K562 (cell line): ENCODE data around the gene RGMA. TPM values are rescaled to one million over a fixed set of nuclear protein-coding genes. Genes with fewer than 3 reads are reported as not detected.

Source experiments
- ATAC-seq: fragments of 200-7000 bp; cut with Tn5 transposase; 3 replicates; pipeline ENCODE4 v1.9.1; 2020; ENCODE audit warnings: moderate library complexity
- BruUV-seq: library from RNA; stranded (reverse); fragments of 400-500 nt; replicated peaks from 2 replicates; lab custom pipeline; 2021; lab: Mats Ljungman, UMichigan
- CTCF ChIA-PET: fragments of 300-600 bp; formaldehyde crosslinking; extraction: SDS; loops from one replicate; lab custom pipeline; 2021; ENCODE audit warnings: low intra/inter-chr PET ratio; lab: Yijun Ruan, JAX
- POLR2A ChIA-PET: fragments of 300-600, 350-650 bp; sonication (Branson Sonifier 250); formaldehyde crosslinking; extraction: SDS; loops from one replicate; lab custom pipeline; 2021; ENCODE audit warnings: antibody characterized with exemption, inconsistent platforms; lab: Yijun Ruan, JAX
- DNase-seq, 4 experiments: peaks; one replicate each; pipeline versions ENCODE4 v3.0.0 to v3.0.0-alpha.2; 2011 to 2018; ENCODE audit warnings: low spot score in 3 of 4, mixed read lengths in 3 of 4; ENCODE audit errors: extremely low read depth in 1 of 4
- FAIRE-seq: peaks from 2 replicates; lab custom pipeline; 2011; peaks lifted over from hg19 to GRCh38; lab: Jason Lieb, UNC
- H2AFZ ChIP-seq: 2 replicates; pipeline ENCODE4 v1.6.0; 2011; ENCODE audit warnings: low read depth, low read length, control low read depth, inconsistent platforms
- H3K27ac ChIP-seq: fragments of 200-600 bp; 3 replicates; pipeline ENCODE4 v1.8.0; 2011; ENCODE audit warnings: low read depth, mild to moderate bottlenecking, control low read depth, inconsistent platforms, low read length, moderate library complexity, mixed read lengths; ENCODE audit errors: extremely low read depth
- H3K27me3 ChIP-seq, 2 experiments: fragments of 300-600 bp in 1 of 2; 2 replicates in 1 of 2; 3 replicates in 1 of 2; pipeline versions ENCODE4 v1.6.0 to v1.8.0; 2011; ENCODE audit warnings: inconsistent platforms in 2 of 2, low read length in 2 of 2, mild to moderate bottlenecking in 1 of 2, mixed read lengths in 1 of 2, moderate library complexity in 1 of 2; ENCODE audit not compliant: control insufficient read depth in 2 of 2, insufficient read depth in 2 of 2
- H3K36me3 ChIP-seq: fragments of 300-600 bp; 3 replicates; pipeline ENCODE4 v1.8.0; 2011; ENCODE audit warnings: mild to moderate bottlenecking, low read length, inconsistent platforms; ENCODE audit not compliant: control insufficient read depth, insufficient read depth
- H3K4me1 ChIP-seq, 2 experiments: fragments of 200-600 bp in 1 of 2; replicated peaks in 1 of 2; 2 replicates in 1 of 2; 3 replicates in 1 of 2; pipeline versions ENCODE4 v1.5.1 to v1.8.0; 2011; ENCODE audit warnings: inconsistent platforms in 2 of 2, low read length in 2 of 2, mild to moderate bottlenecking in 1 of 2, mixed read lengths in 1 of 2, moderate library complexity in 1 of 2; ENCODE audit not compliant: control insufficient read depth in 2 of 2, insufficient read depth in 2 of 2
- H3K4me2 ChIP-seq: 2 replicates; pipeline ENCODE4 v1.6.1; 2011; ENCODE audit warnings: low read length, control low read depth, inconsistent platforms, mixed read lengths; ENCODE audit not compliant: insufficient read depth
- H3K4me3 ChIP-seq: fragments of 200-600 bp; sonication (generic), shearing (Covaris generic); 2 replicates; pipeline ENCODE4 v1.5.1; 2016; ENCODE audit warnings: control low read depth, inconsistent platforms
- H3K79me2 ChIP-seq: fragments of 200-600 bp; 3 replicates; pipeline ENCODE4 v1.8.0; 2011; ENCODE audit warnings: low read length, inconsistent platforms; ENCODE audit not compliant: control insufficient read depth, insufficient read depth
- H3K9ac ChIP-seq, 2 experiments: 2 replicates each; pipeline versions ENCODE4 v1.6.0 to v1.6.1; 2011; ENCODE audit warnings: low read depth in 2 of 2, low read length in 2 of 2, control low read depth in 1 of 2, inconsistent platforms in 1 of 2, mild to moderate bottlenecking in 1 of 2, mixed read lengths in 1 of 2; ENCODE audit not compliant: insufficient read depth in 1 of 2
- H3K9me1 ChIP-seq: one replicate; pipeline ENCODE4 v1.6.0; 2011; ENCODE audit warnings: inconsistent platforms, mild to moderate bottlenecking, low read length, moderate library complexity; ENCODE audit not compliant: control insufficient read depth, insufficient read depth
- H3K9me3 ChIP-seq: replicated peaks from 2 replicates; pipeline ENCODE4 v1.5.1; 2011; ENCODE audit warnings: low read depth, low read length, inconsistent platforms; ENCODE audit not compliant: control insufficient read depth, insufficient read depth
- H4K20me1 ChIP-seq: replicated peaks from 2 replicates; pipeline ENCODE4 v1.6.1; 2011; ENCODE audit warnings: low read length, inconsistent platforms, mixed read lengths; ENCODE audit not compliant: control insufficient read depth, insufficient read depth
- CREM ChIP-seq: IDR thresholded peaks from 2 replicates; pipeline ENCODE4 v1.6.1; 2014; ENCODE audit warnings: antibody characterized with exemption, low read depth
- EGR1 ChIP-seq: fragments of 450-650 bp; conservative IDR thresholded peaks from 2 replicates; pipeline ENCODE4 v1.6.1; 2017; ENCODE audit warnings: mild to moderate bottlenecking
- PHF21A ChIP-seq: fragments of 450-650 bp; IDR thresholded peaks from 2 replicates; pipeline ENCODE4 v1.6.1; 2017; ENCODE audit warnings: low read depth, borderline replicate concordance
- REST ChIP-seq, 2 experiments: fragments of 450-650 bp; formaldehyde crosslinking in 1 of 2; IDR thresholded peaks; 2 replicates each; pipeline versions ENCODE4 v1.4.0 to v1.6.1; 2014 to 2020; ENCODE audit warnings: mild to moderate bottlenecking in 2 of 2, borderline replicate concordance in 1 of 2, low read depth in 1 of 2
- SMAD2 ChIP-seq: fragments of 150-350 bp; IDR thresholded peaks from 2 replicates; pipeline ENCODE4 v1.6.1; 2014; ENCODE audit warnings: low read depth, mild to moderate bottlenecking, low read length
- WGBS: fragments of 100-300 bp; shearing (Covaris generic); methylation state at CpG from one replicate; pipeline ENCODE4 v1.1.6; 2016; ENCODE audit warnings: low coverage, mixed read lengths; ENCODE audit not compliant: insufficient coverage; ENCODE audit errors: missing lambda C conversion rate; 5-methylcytosine and 5-hydroxymethylcytosine counted together
- in situ Hi-C: fragments of 300-500 bp; cut with MboI; formaldehyde crosslinking; loops from 4 replicates; pipeline ENCODE4 v1.15.0; 2018; ENCODE audit warnings: inconsistent platforms, mixed read lengths
- intact Hi-C: fragments of 100-400 bp; cut with micrococcal nuclease; formaldehyde crosslinking; loops from 2 replicates; pipeline ENCODE4 v1.14.2; 2022
- polyA plus RNA-seq, 8 experiments: library from polyadenylated mRNA; depleted of rRNA in 4 of 8; stranded (reverse) in 5 of 8; unstranded in 3 of 8; fragments of >200 nt; fragmentation: Nextera tagmentation in 2 of 8; fragmentation: Illumina TruSeq in 1 of 8; extraction: Ambion mirVana in 2 of 8; extraction: Trizol in 1 of 8; gene quantifications; 2 replicates each; pipeline versions ENCODE4 v1.2.1 to v1.2.3, GENCODE V29; 2011 to 2014; ENCODE audit warnings: inconsistent platforms in 1 of 8, missing spikeins in 1 of 8
- total RNA-seq, 7 experiments: library from RNA; depleted of rRNA in 6 of 7; stranded (reverse); fragments of >200 nt in 6 of 7; fragmentation: Illumina TruSeq in 2 of 7; extraction: Trizol in 2 of 7; gene quantifications; 2 replicates each; pipeline versions ENCODE4 v1.2.1 to v1.2.3, GENCODE V29; 2011 to 2021; ENCODE audit warnings: low replicate concordance in 1 of 7

RGMA gene
- total and polyA plus RNA-seq, 9 of the 15 experiments (the other 6 are each of a cell fraction or from before 2014, with no cell fraction given): 0.03 to 0.05 (median 0.03) TPM; not detected in 6

- H4K20me1 ChIP-seq: no peaks in the 10 kb centered on the region
- peaks cover 25 to 52% of the 10 kb centered on the region in 2 experiments; a peak in 3 of 5 replicates for H3K27me3 ChIP-seq
- no TSS peak for BruUV-seq
- in situ Hi-C loops: no loop called here
- H3K9me3 ChIP-seq: no peaks in the 10 kb centered on the region
- intact Hi-C loops: no loop called here
- WGBS: 3% methylated on average over 42 of the region's 46 CpGs
- POLR2A ChIA-PET: no interaction called here
- no peak for DNase-seq
- H3K27ac ChIP-seq: no peak overlapping the region
- CTCF ChIA-PET: no interaction called here
- no peaks in the 10 kb centered on the region for H3K9me1 ChIP-seq
- FAIRE-seq: no peak
- H3K4me3 ChIP-seq: no peak overlapping the region
- H3K4me2 ChIP-seq: no peak overlapping the region
- H3K9ac ChIP-seq: no peak overlapping the region
- no peaks in the 10 kb centered on the region for H3K79me2 ChIP-seq
- no peaks in the 10 kb centered on the region for H3K36me3 ChIP-seq
- no peak overlapping the region for H2AFZ ChIP-seq
- no peak for TF ChIP-seq SMAD2
- TF ChIP-seq EGR1: peak; percentile 56
- TF ChIP-seq CREM: no peak
- TF ChIP-seq REST (IDR thresholded peaks at IDR 0.05; ENCODE audit: borderline replicate concordance): no peak
- no peak for TF ChIP-seq REST (CRISPR knock-in tag; IDR thresholded peaks at IDR 0.05; ENCODE audit: low read depth)
- no peak for TF ChIP-seq PHF21A
- ATAC-seq: no peak
- H3K4me1 ChIP-seq: peaks cover 0 to 5% of the 10 kb centered on the region in 2 experiments; a peak in 1 of 5 replicates
These were observed 20.5 kb upstream of the RGMA start for GRCh38 chr15:93109336-93110102.
